ENCODE data around the gene HS3ST5. TPM values are rescaled to one million over a fixed set of nuclear protein-coding genes. Genes with fewer than 3 reads are reported as not detected.

HS3ST5 gene
- total and polyA plus RNA-seq, 8 donors = 0.08 to 0.26 (median 0.11) TPM; not detected in 4

- Histone ChIP-seq H3K27ac (no peak overlapping the region), H3K9me3 (no peaks in the 10 kb centered on the region), H3K4me1 (no peaks in the 10 kb centered on the region), H3K4me3 (no peak overlapping the region), H3K36me3 (no peaks in the 10 kb centered on the region), H3K27me3 (no peaks in the 10 kb centered on the region)
- intact Hi-C loops (cut with DNase I) = no loop called here
- ATAC-seq (no peak), FAIRE-seq (no peak), DNase-seq (no peak)
- WGBS, 2 donors = 88 to 93% methylated on average over 4 of the region's 4 CpGs
- no peak for TF ChIP-seq CTCF (IDR thresholded peaks at IDR 0.05)
Measured at GRCh38 chr6:114138577-114139248, 204.1 kb downstream of the HS3ST5 start.

GRCh38 chr6:114135363-114135971, 207.4 kb downstream of the HS3ST5 start:
- H3K4me1 ChIP-seq = no peaks in the 10 kb centered on the region
- FAIRE-seq (no peak), ATAC-seq (no peak), DNase-seq (no peak)
- H3K27me3 ChIP-seq = no peaks in the 10 kb centered on the region
- no peak overlapping the region for H3K4me3 ChIP-seq
- no peak for TF ChIP-seq CTCF (IDR thresholded peaks at IDR 0.05)
- intact Hi-C loops (cut with DNase I) = no loop called here
- no peaks in the 10 kb centered on the region for H3K36me3 ChIP-seq
- H3K27ac ChIP-seq = no peak overlapping the region
- H3K9me3 ChIP-seq = no peaks in the 10 kb centered on the region
- 49 to 53% methylated on average over 5 of the region's 5 CpGs for WGBS, 2 donors

GRCh38 chr6:114133816-114134215, 209.0 kb downstream of the HS3ST5 start:
- no peaks in the 10 kb centered on the region for H3K9me3 ChIP-seq
- no peaks in the 10 kb centered on the region for H3K27me3 ChIP-seq
- ATAC-seq (no peak), DNase-seq (no peak), FAIRE-seq (no peak)
- H3K36me3 ChIP-seq = no peaks in the 10 kb centered on the region
- intact Hi-C loops (cut with DNase I) = no loop called here
- H3K4me3 ChIP-seq = no peak overlapping the region
- 95 to 98% methylated on average over 4 of the region's 4 CpGs for WGBS, 2 donors
- H3K27ac ChIP-seq = no peak overlapping the region
- H3K4me1 ChIP-seq = no peaks in the 10 kb centered on the region
- no peak for TF ChIP-seq CTCF (IDR thresholded peaks at IDR 0.05)

DNA sequence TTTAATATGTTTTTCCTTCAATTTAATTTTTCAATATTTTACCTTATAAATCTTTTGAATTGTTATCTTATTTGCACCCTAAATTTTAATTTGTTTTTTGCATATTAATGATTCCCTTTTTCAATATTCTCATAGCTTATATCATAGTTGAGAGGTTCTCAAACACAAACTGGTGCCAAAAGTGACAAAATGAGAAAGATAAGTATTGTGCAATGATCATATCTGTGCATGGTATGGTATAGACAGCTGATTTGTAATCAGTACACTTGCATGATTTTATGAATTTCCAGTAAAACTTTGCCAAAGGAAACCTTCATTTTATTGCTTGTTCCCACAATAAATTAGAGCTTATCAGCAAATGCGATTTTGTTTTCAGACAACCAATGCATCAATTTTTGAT, 210.9 kb downstream of the HS3ST5 start:
- H3K27ac ChIP-seq = no peak overlapping the region
- WGBS, 2 donors = 28 to 29% methylated on average over 1 of the region's 1 CpG
- no peaks in the 10 kb centered on the region for H3K9me3 ChIP-seq
- no peaks in the 10 kb centered on the region for H3K27me3 ChIP-seq
- no peaks in the 10 kb centered on the region for H3K36me3 ChIP-seq
- no peak for TF ChIP-seq CTCF (IDR thresholded peaks at IDR 0.05)
- no peaks in the 10 kb centered on the region for H3K4me1 ChIP-seq
- H3K4me3 ChIP-seq = no peak overlapping the region
- DNase-seq (no peak), FAIRE-seq (no peak), ATAC-seq (no peak)
- intact Hi-C loops (cut with DNase I) = no loop called here

DNA sequence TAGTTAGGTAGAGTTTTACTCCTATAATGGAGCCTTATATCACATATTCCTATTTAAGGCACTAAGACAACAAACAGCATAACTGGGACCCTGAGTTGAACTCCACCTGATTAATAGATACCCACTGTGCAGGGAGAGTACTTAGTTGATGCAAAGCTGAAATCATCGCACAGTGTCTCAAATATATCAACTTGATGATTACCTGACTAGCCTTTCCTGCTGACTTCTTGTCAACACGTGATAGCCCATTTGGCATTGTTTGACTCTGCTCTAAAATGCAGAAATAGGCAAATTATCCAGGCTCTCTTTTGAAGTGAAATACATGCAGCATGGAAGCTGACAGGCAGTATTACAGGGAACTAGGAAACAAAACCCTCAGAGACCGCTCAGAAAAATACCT, 217.2 kb downstream of the HS3ST5 start:
- H3K36me3 ChIP-seq = no peaks in the 10 kb centered on the region
- no peak for TF ChIP-seq CTCF (IDR thresholded peaks at IDR 0.05)
- no peaks in the 10 kb centered on the region for H3K4me1 ChIP-seq
- H3K27ac ChIP-seq = no peak overlapping the region
- no peaks in the 10 kb centered on the region for H3K27me3 ChIP-seq
- intact Hi-C loops (cut with DNase I) = no loop called here
- 50 to 64% methylated on average over 3 of the region's 3 CpGs for WGBS, 2 donors
- H3K4me3 ChIP-seq = no peak overlapping the region
- DNase-seq (no peak), ATAC-seq (no peak), FAIRE-seq (no peak)
- H3K9me3 ChIP-seq = no peaks in the 10 kb centered on the region
